GM19397 (cell line): ENCODE measurements around the gene NCAPH2.

Experiments
- ATAC-seq: cut with Tn5 transposase; IDR thresholded peaks from one replicate; pipeline ENCODE4 v1.9.1; 2021; ENCODE audit warnings: mild to moderate bottlenecking, moderate library complexity; ENCODE audit not compliant: unreplicated experiment

Gene NCAPH2

DNA sequence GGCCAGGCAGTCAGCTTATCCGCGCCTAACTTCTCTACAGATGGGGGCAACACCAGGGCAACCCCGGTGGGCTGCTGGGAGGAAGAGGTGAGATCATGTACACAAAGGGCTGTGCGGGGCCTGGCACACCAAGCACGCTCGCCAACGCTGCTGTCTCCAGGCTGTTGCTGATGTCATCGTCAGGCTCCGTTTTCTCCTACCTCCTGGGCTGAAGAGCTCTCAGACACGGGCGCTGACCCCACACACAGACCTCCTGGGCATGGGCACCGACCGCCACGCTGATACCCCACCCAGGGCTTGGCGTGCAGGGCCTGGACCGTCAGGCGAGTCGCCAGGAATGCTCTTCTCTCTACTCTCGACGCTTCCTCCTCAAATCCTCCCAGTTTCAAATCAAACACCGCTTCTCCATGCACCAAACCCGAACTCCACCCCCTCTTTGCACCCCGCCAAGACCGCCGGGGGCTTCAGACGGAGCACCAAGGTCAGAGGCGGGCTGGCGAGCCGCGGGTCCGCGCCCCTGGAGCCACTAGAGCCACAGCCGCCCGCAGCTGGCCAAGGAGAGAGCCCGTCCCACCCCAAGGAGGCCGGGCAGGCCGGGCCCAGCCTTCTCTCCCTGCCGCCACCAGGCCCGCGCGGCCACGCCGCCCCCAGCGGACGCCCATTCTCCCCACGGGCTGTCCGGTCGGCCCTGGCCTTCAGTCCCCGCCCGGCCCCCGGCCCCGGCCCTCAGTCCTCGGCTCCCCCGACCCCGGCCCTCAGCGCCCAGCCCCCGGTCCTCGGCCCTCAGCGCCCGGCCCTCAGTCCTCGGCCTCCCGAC lies 34.0 kb upstream of the NCAPH2 start:
- no peak for ATAC-seq

DNA sequence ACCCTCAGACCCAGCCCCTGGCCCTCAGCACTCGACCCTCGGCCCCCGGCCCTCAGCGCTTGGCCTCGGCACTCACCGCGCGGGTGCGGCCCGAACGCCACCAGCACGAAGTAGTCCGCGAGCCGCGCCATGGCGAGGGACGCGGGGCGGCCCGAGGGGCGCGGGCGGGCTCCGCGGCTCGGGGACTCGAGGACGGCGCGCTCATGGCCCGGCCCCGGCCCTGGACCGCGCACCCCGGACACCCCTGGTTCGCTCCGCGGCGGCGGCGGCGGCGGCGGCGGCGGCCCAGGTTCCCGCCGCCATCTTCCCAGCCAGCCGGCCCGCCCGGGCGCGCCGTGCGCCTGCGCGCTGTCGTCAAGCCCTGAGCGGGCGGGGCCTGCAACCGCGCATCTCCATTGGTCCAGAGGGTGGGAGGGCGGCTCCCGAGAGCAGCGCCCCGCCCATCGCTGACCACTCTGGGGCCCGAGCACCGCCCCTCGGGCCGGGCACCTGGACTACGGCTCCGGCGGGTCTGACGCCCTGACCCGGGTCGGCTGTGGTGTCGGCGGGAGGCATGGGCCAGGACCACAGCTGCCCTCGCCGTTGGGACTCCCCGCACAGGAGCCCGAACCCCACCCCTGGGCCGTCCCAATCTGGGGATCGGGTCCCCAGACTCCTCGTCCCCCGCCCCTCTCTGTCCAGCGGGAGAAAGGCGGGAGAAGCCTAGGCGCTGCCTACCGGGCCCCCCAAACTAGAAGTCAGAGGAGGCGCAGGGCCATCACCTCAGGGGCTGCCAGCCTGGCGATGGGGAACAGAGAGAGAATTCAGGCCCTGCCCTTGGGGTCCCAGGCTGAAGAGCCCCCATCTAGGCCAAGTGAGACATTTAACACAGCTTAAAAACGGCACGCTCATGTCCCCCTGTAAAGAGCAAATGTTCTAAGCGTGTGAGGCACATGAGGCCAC lies 33.0 kb upstream of the NCAPH2 start, which contains the start of gene SBF1:
Gene SBF1 (minus strand): TSS at position 326 of the 942 bp plus-strand sequence. CDS start 195 bp downstream, at position 131.
- peak; percentile 72 for ATAC-seq

DNA sequence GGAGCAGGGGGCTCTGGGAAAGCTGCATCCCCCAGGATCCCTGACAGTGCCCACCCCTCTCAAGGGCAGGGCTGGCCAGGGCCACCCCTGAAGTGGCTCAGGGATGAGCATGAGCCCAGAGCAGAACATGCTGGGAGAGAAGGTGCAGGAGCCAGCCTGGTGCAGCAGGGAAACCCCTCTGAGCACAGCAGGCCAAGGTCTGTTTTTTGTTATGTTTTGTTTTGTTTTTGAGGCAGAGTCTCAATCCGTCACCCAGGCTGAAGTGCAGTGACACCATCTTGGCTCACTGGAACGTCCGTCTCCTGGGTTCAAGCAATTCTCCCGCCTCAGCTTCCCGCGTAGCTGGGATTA lies 32.4 kb upstream of the NCAPH2 start:
- ATAC-seq: no peak

- ATAC-seq: no peak
Observed at GRCh38 chr22:50476868-50477267, 31.2 kb upstream of the NCAPH2 start.

- no peak for ATAC-seq
Observed at GRCh38 chr22:50477923-50478322, 30.1 kb upstream of the NCAPH2 start.

GRCh38 chr22:50479721-50480120 lies 28.3 kb upstream of the NCAPH2 start:
- no peak for ATAC-seq

GRCh38 chr22:50481045-50481439 lies 27.0 kb upstream of the NCAPH2 start:
- ATAC-seq: no peak

DNA sequence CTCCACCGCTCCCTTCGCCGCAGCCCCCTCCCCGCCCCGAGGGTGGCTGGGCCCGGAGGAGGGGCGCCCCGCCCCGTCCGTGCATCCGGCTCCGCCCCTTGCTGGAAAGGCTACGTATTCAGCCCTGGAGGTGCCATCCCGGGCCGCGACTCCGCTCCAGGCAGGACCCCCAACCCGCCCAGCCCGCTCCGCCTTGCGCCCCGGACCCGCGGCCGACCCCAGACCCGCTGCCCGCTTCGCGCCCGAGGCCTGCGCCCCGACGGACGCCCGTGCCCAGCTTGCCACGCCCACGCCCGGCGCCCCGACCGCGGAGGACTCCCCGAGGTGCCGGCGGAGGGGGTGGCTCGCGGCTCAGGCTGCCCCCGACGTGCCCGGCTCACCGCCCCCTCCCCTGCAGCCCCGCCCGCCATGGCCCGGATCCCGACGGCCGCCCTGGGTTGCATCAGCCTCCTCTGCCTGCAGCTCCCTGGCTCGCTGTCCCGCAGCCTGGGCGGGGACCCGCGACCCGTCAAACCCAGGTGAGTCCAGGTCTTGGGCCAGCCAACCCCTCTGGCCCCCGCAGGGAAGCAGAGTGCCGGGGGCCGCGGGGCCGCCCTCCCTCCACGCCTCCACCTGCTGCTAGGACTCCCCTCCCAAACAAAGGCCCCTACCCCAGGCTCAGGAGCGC lies 26.5 kb upstream of the NCAPH2 start, which contains the start of gene ADM2:
Gene ADM2 (plus strand): TSS at position 104 of the 667 bp plus-strand sequence. CDS start 305 bp downstream, at position 409.
- ATAC-seq: no peak

DNA sequence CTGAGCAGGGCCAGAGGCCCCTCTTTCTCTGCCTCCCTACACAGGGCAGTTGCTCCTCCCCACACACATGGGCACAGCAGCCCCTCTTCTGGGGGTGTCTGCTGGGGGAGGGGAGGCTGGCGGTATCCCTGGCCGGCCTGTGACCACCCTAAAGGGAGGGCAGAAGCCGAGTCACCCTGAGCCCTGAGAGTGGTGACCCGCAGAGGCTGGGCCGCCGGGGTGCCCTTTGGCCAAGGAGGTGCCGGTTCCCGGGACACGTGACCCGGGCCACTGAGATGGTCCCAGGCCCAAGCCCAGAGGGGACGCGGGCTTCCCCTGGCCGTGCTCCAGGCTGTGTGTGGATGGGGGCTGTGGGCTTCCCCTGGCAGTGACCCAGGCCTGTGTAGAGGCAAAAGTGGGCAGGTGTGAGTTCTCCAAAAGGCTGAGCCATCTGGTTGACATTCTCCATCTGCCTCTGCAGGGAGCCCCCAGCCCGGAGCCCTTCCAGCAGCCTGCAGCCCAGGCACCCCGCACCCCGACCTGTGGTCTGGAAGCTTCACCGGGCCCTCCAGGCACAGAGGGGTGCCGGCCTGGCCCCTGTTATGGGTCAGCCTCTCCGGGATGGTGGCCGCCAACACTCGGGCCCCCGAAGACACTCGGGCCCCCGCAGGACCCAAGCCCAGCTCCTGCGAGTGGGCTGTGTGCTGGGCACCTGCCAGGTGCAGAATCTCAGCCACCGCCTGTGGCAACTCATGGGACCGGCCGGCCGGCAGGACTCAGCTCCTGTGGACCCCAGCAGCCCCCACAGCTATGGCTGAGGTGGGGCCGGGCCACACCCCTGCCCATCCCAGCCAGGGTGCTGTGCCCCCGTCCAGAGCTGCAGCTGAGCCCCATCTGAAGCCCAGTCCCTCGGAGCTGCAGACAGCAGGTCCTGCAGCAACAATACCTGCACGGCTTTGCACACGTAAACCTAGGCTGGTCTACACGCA lies 25.6 kb upstream of the NCAPH2 start:
- no peak for ATAC-seq

DNA sequence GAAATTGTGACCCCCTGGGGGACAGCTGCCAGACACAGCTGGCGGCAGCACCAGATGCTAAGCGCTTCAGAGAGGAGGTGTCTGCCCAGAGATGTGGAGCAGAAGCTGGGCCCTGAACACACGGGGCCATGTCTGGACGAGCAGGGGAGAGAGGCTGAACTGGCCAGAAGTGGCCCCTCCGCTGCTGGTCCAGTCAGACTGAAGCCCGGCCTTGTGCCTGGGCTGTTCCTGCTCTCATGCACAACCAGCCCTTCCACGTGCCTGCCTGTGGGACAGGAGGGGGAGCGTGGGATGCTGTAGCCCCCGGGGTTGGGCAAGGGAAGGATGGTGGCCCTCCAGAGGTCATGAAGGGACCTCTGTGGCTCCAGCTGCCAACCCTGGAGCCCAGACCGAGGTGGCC lies 24.9 kb upstream of the NCAPH2 start:
- no peak for ATAC-seq

DNA sequence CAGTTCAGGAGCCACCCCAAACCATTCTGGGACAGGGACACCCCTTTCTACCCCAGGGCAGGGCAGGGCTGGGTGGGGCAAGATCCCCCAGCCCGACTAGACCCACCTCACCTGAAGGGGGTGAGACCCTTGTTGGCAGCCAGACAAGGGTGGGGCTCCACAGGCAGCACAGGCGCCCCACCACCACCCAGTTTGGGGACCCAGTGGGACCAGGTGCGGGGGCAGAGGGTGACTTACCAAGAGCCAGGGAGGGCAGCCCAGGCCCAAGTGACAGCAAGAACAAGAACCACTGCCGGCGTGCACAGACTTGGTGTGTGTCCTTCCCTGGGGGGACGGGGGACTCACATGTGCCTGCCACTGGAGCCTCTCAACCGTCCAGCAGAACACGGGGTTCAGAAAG lies 24.5 kb upstream of the NCAPH2 start:
- ATAC-seq: no peak

GRCh38 chr22:50483977-50484853 lies 23.8 kb upstream of the NCAPH2 start:
- ATAC-seq: no peak

DNA sequence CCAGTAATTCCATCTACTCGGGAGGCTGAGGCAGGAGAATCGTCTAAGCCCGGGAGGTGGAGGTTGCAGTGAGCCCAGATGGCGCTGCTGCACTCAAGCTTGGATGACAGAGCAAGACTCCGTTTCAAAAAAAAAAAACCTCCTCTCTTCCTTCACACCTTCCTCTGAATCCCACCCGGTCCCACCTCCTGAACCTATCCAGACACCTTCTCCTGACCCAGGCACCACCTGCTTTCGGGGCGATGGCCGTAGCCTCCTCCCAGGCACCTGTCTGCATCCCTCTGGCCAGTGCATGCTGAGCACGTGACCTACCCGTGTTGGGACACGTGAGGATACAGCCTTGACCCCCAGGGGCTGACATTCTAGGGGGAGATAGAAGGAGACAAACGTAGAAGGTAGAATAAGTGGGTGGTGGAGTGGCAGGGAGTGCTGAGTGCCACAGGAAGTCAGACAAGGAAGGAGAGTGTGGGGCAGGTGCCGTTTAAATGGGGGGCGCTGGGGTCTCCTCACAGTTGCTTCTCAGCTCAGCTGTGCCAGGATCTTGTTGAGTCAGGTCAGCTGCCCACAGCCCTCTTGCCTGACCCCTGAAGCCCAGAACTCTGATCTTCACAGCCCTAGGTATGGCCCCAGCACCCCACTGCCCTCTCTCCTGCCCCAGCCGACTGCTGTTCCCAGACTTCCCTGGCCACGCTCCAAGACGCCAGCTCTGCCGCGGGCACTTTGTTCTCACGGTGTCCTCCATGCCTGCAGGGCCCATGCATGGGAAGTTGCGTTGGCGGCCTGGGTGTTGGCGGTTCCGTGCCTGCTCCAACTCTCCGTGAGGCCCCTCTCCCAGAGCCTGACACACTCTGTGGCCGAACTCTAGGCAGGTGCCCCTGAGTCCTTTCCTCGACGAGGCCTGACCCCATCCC lies 22.5 kb upstream of the NCAPH2 start:
- ATAC-seq: no peak

- ATAC-seq: no peak
Observed at GRCh38 chr22:50486561-50487289, 21.3 kb upstream of the NCAPH2 start, which contains the start of gene MIOX. Gene MIOX (plus strand): TSS chr22:50486859. CDS start chr22:50486898, 39 bp downstream.

DNA sequence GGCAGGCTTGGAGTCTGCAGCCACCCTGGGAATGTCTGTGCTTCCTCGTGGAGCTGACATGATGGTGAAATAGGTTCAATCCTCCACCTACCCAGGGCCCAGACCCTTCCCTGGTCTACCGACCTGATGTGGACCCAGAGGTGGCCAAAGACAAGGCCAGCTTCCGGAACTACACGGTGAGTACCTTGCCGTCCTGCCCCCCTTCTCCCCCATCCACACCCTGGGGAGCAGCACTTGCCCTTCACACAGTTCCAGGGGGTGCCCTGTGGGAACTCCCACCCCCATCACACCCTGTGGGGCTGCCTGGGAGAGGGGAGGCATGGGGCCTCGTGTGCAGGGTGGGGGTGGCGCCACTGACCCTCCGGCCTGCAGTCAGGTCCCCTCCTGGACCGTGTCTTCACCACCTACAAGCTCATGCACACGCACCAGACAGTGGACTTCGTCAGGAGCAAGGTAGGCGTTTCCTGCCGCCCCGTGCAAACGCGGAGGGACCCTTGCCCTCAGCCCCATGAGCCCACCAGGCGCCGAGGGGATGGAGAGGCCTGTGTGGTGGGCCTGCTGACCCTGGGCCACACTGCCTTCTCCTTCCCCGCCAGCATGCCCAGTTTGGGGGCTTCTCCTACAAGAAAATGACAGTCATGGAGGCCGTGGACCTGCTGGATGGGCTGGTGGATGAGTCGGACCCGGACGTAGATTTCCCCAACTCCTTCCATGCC lies 20.6 kb upstream of the NCAPH2 start:
- no peak for ATAC-seq

DNA sequence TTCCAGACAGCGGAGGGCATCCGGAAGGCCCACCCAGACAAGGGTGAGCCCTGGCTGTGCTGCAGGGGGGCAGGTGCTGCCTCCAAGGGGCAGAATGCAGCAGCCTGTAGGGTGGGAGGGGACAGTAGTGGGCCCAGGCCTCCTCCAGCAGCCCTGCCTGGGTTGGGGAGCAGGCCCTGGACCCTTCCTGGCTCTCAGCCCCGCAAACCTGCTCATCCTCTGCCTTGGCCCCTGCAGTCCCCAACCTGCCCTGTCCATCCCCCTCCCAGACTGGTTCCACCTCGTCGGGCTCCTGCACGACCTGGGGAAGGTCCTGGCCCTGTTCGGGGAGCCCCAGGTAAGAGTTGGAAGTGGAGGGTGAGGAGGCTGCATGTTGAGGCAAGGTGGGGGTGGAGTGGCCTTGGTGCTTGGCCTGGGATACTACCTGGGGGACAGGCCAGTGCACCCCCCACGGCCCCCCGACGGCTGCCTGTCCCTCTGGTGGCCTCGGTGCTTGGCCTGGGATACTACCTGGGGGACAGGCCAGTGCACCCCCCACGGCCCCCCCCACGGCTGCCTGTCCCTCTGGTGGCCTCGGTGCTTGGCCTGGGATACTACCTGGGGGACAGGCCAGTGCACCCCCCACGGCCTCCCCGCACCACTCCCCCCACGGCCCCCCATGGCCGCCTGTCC lies 19.9 kb upstream of the NCAPH2 start:
- no peak for ATAC-seq
